GM21447 (cell line): ENCODE measurements around the gene C1orf87.
A peak's percentile ranks its signal among the peaks of the same experiment; 100 is the strongest.

Source experiments
- ATAC-seq: cut with Tn5 transposase; IDR thresholded peaks from one replicate; pipeline ENCODE4 v1.9.1; 2021; ENCODE audit not compliant: unreplicated experiment

C1orf87 gene

GRCh38 chr1:59952065-59952464 is 121.5 kb downstream of the C1orf87 start:
- ATAC-seq = no peak

GRCh38 chr1:59949648-59950047 is 123.9 kb downstream of the C1orf87 start:
- no peak for ATAC-seq

- ATAC-seq = no peak
Measured at GRCh38 chr1:59948990-59949389, 124.6 kb downstream of the C1orf87 start.

- ATAC-seq = peak; percentile 90
Measured at GRCh38 chr1:59947047-59947938, 126.3 kb downstream of the C1orf87 start.

- no peak for ATAC-seq
Measured at GRCh38 chr1:59945790-59946189, 127.8 kb downstream of the C1orf87 start.
